Neural cell (in vitro differentiated cells): Measurements from ENCODE around the gene PRKAG2. TPM values are rescaled to one million over a fixed set of nuclear protein-coding genes. Genes with fewer than 3 reads are reported as not detected.
A peak's percentile ranks its signal among the peaks of the same experiment; 100 is the strongest.

Experiments
- H2AFZ ChIP-seq: fragments of 200-600, 300-800 bp; sonication (generic), shearing (Covaris generic); 2 replicates; pipeline ENCODE4 v1.6.0; 2014; ENCODE audit warnings: low read depth, mild to moderate bottlenecking, antibody characterized with exemption, low read length, moderate library complexity
- H3F3A ChIP-seq: fragments of 200-600 bp; shearing (Covaris generic); 2 replicates; pipeline ENCODE4 v1.6.1; 2016; ENCODE audit warnings: mild to moderate bottlenecking, moderate library complexity, mixed read lengths, antibody characterized with exemption, low read length; ENCODE audit not compliant: insufficient read depth, poor library complexity, severe bottlenecking
- H3K27ac ChIP-seq: fragments of 200-600, 300-800 bp; sonication (generic), shearing (Covaris generic); 2 replicates; pipeline ENCODE4 v1.5.1; 2014; ENCODE audit warnings: mild to moderate bottlenecking, low read length, moderate library complexity
- H3K27me3 ChIP-seq: fragments of 300-800, 200-600 bp; sonication (generic), shearing (Covaris generic); 2 replicates; pipeline ENCODE4 v1.6.0; 2014; ENCODE audit warnings: mild to moderate bottlenecking, low read depth, low read length, moderate library complexity; ENCODE audit not compliant: insufficient read depth
- H3K36me3 ChIP-seq: fragments of 300-800, 200-600 bp; sonication (generic), shearing (Covaris generic); 2 replicates; pipeline ENCODE4 v1.5.1; 2014; ENCODE audit warnings: mild to moderate bottlenecking, antibody characterized with exemption, low read length, moderate library complexity; ENCODE audit not compliant: insufficient read depth
- H3K4me2 ChIP-seq: fragments of 300-800, 200-600 bp; sonication (generic), shearing (Covaris generic); 2 replicates; pipeline ENCODE4 v1.6.0; 2014; ENCODE audit warnings: mild to moderate bottlenecking, low read length
- H3K4me3 ChIP-seq: fragments of 300-800, 200-600 bp; sonication (generic), shearing (Covaris generic); 2 replicates; pipeline ENCODE4 v1.5.1; 2014; ENCODE audit warnings: mild to moderate bottlenecking, low read length, moderate library complexity
- H3K79me2 ChIP-seq: fragments of 200-600 bp; shearing (Covaris generic); replicated peaks from 2 replicates; pipeline ENCODE4 v1.6.0; 2014; ENCODE audit warnings: mild to moderate bottlenecking, low read length, moderate library complexity; ENCODE audit not compliant: insufficient read depth
- H3K9ac ChIP-seq: fragments of 300-800, 200-600 bp; sonication (generic), shearing (Covaris generic); 2 replicates; pipeline ENCODE4 v1.6.1; 2016; ENCODE audit warnings: mild to moderate bottlenecking, low read length, mixed read lengths
- H3K9me2 ChIP-seq: fragments of 200-600 bp; shearing (Covaris generic); 2 replicates; pipeline ENCODE4 v1.6.1; 2016; ENCODE audit warnings: mild to moderate bottlenecking, low read length, mixed read lengths; ENCODE audit not compliant: insufficient read depth
- H3K9me3 ChIP-seq: fragments of 200-600, 300-800 bp; sonication (generic), shearing (Covaris generic); 2 replicates; pipeline ENCODE4 v1.6.1; 2016; ENCODE audit warnings: mild to moderate bottlenecking, mixed run types, low read length, moderate library complexity, mixed read lengths
- H4K20me1 ChIP-seq: fragments of 200-600 bp; shearing (Covaris generic); 2 replicates; pipeline ENCODE4 v1.6.1; 2016; ENCODE audit warnings: mild to moderate bottlenecking, mixed run types; ENCODE audit not compliant: insufficient read depth
- EP300 ChIP-seq: fragments of 450-650 bp; conservative IDR thresholded peaks from 2 replicates; pipeline ENCODE4 v1.6.1; 2014; ENCODE audit warnings: antibody characterized with exemption, mild to moderate bottlenecking, moderate library complexity; ENCODE audit not compliant: poor library complexity, severe bottlenecking
- EZH2 ChIP-seq: fragments of 200-600, 300-800 bp; shearing (Covaris generic), sonication (generic); IDR thresholded peaks from 2 replicates; pipeline ENCODE4 v1.6.1; 2014; ENCODE audit warnings: antibody characterized with exemption, low read length, borderline replicate concordance, mild to moderate bottlenecking; ENCODE audit not compliant: insufficient read depth, poor library complexity, severe bottlenecking
- MXI1 ChIP-seq: fragments of 450-650 bp; conservative IDR thresholded peaks from 2 replicates; pipeline ENCODE4 v1.6.1; 2014; ENCODE audit warnings: antibody characterized with exemption, mild to moderate bottlenecking; ENCODE audit not compliant: poor library complexity, severe bottlenecking
- POLR2AphosphoS5 ChIP-seq: IDR thresholded peaks from 2 replicates; pipeline ENCODE4 v1.6.1; 2012
- RAD21 ChIP-seq: fragments of 450-650 bp; conservative IDR thresholded peaks from 2 replicates; pipeline ENCODE4 v1.6.1; 2014; ENCODE audit warnings: antibody characterized with exemption, mild to moderate bottlenecking, moderate library complexity
- SMC3 ChIP-seq: fragments of 450-650 bp; conservative IDR thresholded peaks from 2 replicates; pipeline ENCODE4 v1.6.1; 2014; ENCODE audit warnings: antibody characterized with exemption, mild to moderate bottlenecking, moderate library complexity; ENCODE audit not compliant: poor library complexity
- TAF1 ChIP-seq: IDR thresholded peaks from 2 replicates; pipeline ENCODE4 v1.6.1; 2012; ENCODE audit warnings: low read depth
- polyA plus RNA-seq: library from polyadenylated mRNA; depleted of rRNA; stranded (reverse); fragments of >200 nt; gene quantifications from 2 replicates; pipeline ENCODE4 v1.2.3, GENCODE V29; 2014
- TF ChIP-seq, protein P1 (sequence below): IDR thresholded peaks from 2 replicates; pipeline ENCODE4 v1.6.1; 2012; ENCODE audit warnings: borderline replicate concordance
- TF ChIP-seq, protein P2 (sequence below): fragments of 450-650 bp; IDR thresholded peaks from 2 replicates; pipeline ENCODE4 v1.5.1; 2014; ENCODE audit warnings: antibody characterized with exemption, mild to moderate bottlenecking, moderate library complexity; ENCODE audit not compliant: poor library complexity, severe bottlenecking

PRKAG2 gene
- polyA plus RNA-seq, 1 donor from 2014 or later, result 22.9 TPM

DNA sequence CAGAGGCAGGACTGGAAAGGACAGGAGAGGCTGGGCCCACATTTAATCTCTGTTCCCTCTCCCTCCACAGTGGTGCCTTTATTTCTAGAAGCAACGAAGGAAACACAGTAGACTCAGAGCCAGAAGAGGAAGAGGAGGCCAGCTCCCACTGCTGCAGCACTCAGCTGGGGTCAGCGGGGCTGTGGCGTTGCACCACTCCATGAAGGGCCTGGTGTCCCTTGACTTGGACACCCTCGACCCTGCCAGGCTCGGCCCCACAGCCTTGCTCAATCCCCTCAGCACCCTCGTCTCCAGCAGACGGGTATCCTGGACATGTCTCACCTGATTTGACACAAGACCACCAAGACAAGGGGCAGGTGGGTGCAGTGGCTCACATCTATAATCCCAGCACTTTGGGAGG is 38.8 kb downstream of the PRKAG2 start:
- H3K79me2 ChIP-seq, result no peaks in the 10 kb centered on the region
- no peak overlapping the region for H3K4me2 ChIP-seq
- H3K27me3 ChIP-seq, result peaks cover 13% of the 10 kb centered on the region
- peak overlapping the region; percentile 14 for H2AFZ ChIP-seq
- H3K9ac ChIP-seq, result no peak overlapping the region
- H3K9me3 ChIP-seq, result no peaks in the 10 kb centered on the region
- TF ChIP-seq EP300 (no peak), MXI1 (no peak), POLR2AphosphoS5 (no peak), TAF1 (no peak), EZH2 (no peak), RAD21 (no peak), SMC3 (no peak)
- TF ChIP-seq, protein P1, sequence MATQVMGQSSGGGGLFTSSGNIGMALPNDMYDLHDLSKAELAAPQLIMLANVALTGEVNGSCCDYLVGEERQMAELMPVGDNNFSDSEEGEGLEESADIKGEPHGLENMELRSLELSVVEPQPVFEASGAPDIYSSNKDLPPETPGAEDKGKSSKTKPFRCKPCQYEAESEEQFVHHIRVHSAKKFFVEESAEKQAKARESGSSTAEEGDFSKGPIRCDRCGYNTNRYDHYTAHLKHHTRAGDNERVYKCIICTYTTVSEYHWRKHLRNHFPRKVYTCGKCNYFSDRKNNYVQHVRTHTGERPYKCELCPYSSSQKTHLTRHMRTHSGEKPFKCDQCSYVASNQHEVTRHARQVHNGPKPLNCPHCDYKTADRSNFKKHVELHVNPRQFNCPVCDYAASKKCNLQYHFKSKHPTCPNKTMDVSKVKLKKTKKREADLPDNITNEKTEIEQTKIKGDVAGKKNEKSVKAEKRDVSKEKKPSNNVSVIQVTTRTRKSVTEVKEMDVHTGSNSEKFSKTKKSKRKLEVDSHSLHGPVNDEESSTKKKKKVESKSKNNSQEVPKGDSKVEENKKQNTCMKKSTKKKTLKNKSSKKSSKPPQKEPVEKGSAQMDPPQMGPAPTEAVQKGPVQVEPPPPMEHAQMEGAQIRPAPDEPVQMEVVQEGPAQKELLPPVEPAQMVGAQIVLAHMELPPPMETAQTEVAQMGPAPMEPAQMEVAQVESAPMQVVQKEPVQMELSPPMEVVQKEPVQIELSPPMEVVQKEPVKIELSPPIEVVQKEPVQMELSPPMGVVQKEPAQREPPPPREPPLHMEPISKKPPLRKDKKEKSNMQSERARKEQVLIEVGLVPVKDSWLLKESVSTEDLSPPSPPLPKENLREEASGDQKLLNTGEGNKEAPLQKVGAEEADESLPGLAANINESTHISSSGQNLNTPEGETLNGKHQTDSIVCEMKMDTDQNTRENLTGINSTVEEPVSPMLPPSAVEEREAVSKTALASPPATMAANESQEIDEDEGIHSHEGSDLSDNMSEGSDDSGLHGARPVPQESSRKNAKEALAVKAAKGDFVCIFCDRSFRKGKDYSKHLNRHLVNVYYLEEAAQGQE, result no peak
- TF ChIP-seq, protein P2, sequence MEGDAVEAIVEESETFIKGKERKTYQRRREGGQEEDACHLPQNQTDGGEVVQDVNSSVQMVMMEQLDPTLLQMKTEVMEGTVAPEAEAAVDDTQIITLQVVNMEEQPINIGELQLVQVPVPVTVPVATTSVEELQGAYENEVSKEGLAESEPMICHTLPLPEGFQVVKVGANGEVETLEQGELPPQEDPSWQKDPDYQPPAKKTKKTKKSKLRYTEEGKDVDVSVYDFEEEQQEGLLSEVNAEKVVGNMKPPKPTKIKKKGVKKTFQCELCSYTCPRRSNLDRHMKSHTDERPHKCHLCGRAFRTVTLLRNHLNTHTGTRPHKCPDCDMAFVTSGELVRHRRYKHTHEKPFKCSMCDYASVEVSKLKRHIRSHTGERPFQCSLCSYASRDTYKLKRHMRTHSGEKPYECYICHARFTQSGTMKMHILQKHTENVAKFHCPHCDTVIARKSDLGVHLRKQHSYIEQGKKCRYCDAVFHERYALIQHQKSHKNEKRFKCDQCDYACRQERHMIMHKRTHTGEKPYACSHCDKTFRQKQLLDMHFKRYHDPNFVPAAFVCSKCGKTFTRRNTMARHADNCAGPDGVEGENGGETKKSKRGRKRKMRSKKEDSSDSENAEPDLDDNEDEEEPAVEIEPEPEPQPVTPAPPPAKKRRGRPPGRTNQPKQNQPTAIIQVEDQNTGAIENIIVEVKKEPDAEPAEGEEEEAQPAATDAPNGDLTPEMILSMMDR, result no peak
- H4K20me1 ChIP-seq, result no peaks in the 10 kb centered on the region
- no peaks in the 10 kb centered on the region for H3F3A ChIP-seq
- H3K4me3 ChIP-seq, result peak overlapping the region; percentile 23
- H3K9me2 ChIP-seq, result no peaks in the 10 kb centered on the region
- no peaks in the 10 kb centered on the region for H3K36me3 ChIP-seq
- no peak overlapping the region for H3K27ac ChIP-seq

DNA sequence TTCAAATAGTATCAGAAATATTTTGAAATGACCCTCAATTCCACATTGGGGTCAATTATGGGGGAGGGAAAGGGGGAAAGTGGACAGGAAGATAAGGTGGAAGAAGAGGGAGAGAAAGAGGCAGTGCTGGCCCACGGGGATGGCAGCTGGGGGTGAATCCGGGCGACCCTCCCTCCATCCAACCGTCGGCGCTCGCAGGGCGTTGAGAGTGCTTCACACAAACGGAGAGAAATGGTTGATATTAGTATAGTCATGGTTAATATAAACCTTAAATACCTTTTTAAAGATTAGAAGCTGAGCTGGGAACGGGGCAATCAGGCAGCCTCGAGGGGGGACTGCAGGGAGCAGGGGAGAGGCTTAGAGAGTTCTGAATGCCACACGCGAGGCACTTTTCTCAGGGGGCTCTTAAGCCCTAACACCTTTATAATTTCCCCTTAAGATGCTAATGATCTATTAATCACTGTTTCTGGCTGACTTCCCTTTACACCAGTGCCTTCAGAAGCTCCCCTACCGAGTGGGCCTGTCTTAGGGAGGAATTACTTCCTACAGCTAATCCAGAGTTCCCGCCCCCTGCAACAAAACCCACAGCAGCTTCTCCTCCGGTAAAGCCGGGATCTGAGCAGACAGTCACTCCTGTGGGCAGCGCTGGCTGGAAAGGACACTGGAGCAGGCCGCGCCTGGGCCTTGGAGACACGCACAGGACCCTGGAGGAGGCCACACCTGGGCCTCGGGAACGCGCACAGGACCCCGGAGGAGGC is 39.5 kb downstream of the PRKAG2 start:
- peak overlapping the region; percentile 14 for H2AFZ ChIP-seq
- H3K9ac ChIP-seq, result no peak overlapping the region
- H3K79me2 ChIP-seq, result no peaks in the 10 kb centered on the region
- no peaks in the 10 kb centered on the region for H3K9me2 ChIP-seq
- TF ChIP-seq RAD21, result no peak
- TF ChIP-seq TAF1, result no peak
- TF ChIP-seq, protein P1, result no peak
- TF ChIP-seq, protein P2, result no peak
- no peak for TF ChIP-seq POLR2AphosphoS5
- TF ChIP-seq EP300, result no peak
- TF ChIP-seq SMC3, result no peak
- no peak for TF ChIP-seq MXI1
- no peak for TF ChIP-seq EZH2
- H3F3A ChIP-seq, result no peaks in the 10 kb centered on the region
- H3K27ac ChIP-seq, result no peak overlapping the region
- no peaks in the 10 kb centered on the region for H3K9me3 ChIP-seq
- H3K4me3 ChIP-seq, result peak overlapping the region; percentile 23
- no peaks in the 10 kb centered on the region for H4K20me1 ChIP-seq
- H3K27me3 ChIP-seq, result peaks cover 13% of the 10 kb centered on the region
- no peak overlapping the region for H3K4me2 ChIP-seq
- H3K36me3 ChIP-seq, result no peaks in the 10 kb centered on the region
